IMR-90 (cell line): ENCODE measurements around the gene ARHGEF2. TPM values are rescaled to one million over a fixed set of nuclear protein-coding genes. Genes with fewer than 3 reads are reported as not detected.

Source experiments
- ATAC-seq: fragments of 200-7000 bp; cut with Tn5 transposase; 2 replicates; pipeline ENCODE4 v1.9.1; 2020; ENCODE audit warnings: low read depth, mild to moderate bottlenecking, moderate library complexity
- BruUV-seq: library from RNA; stranded (reverse); fragments of 400-500 nt; replicated peaks from 2 replicates; lab custom pipeline; 2021; lab: Mats Ljungman, UMichigan
- CTCF ChIA-PET: fragments of 300-600 bp; formaldehyde crosslinking; extraction: SDS; loops from one replicate; lab custom pipeline; 2021; ENCODE audit warnings: antibody characterized with exemption; lab: Yijun Ruan, JAX
- POLR2A ChIA-PET: fragments of 300-600 bp; sonication (Branson Sonifier 250); formaldehyde crosslinking; loops from one replicate; lab custom pipeline; 2022; ENCODE audit warnings: antibody characterized with exemption; ENCODE audit not compliant: unreplicated experiment; lab: Charles Lee
- DNase-seq: peaks from one replicate; pipeline ENCODE4 v3.0.0; 2013
- H2AFZ ChIP-seq: replicated peaks from 2 replicates; pipeline ENCODE3; 2013; ENCODE audit warnings: low read length, mild to moderate bottlenecking; ENCODE audit not compliant: poor library complexity
- H2AK5ac ChIP-seq: 2 replicates; pipeline ENCODE4 v1.6.1; 2013; ENCODE audit warnings: low read depth, low read length, inconsistent platforms
- H2AK9ac ChIP-seq: replicated peaks from 2 replicates; pipeline ENCODE3; 2013; ENCODE audit warnings: mild to moderate bottlenecking, low read depth, low read length, moderate library complexity; ENCODE audit not compliant: poor library complexity
- H2BK120ac ChIP-seq: 2 replicates; pipeline ENCODE4 v1.6.1; 2013; ENCODE audit warnings: low read depth, low read length, inconsistent platforms
- H2BK15ac ChIP-seq: 3 replicates; pipeline ENCODE4 v1.6.1; 2013; ENCODE audit warnings: low read depth, low read length, inconsistent platforms
- H2BK20ac ChIP-seq: 2 replicates; pipeline ENCODE4 v1.6.1; 2013; ENCODE audit warnings: low read depth, mild to moderate bottlenecking, inconsistent platforms, low read length, moderate library complexity
- H2BK5ac ChIP-seq: 2 replicates; pipeline ENCODE4 v1.6.1; 2013; ENCODE audit warnings: mild to moderate bottlenecking, low read depth, low read length, inconsistent platforms; ENCODE audit not compliant: poor library complexity, severe bottlenecking
- H3K14ac ChIP-seq: replicated peaks from 2 replicates; pipeline ENCODE4 v1.6.1; 2013; ENCODE audit warnings: low read depth, low read length, inconsistent platforms
- H3K18ac ChIP-seq: 2 replicates; pipeline ENCODE4 v1.6.1; 2013; ENCODE audit warnings: low read depth, low read length, control low read depth
- H3K23ac ChIP-seq: 2 replicates; pipeline ENCODE4 v1.6.1; 2013; ENCODE audit warnings: low read depth, low read length, inconsistent platforms
- H3K27ac ChIP-seq: 2 replicates; pipeline ENCODE4 v1.5.1; 2013; ENCODE audit warnings: mild to moderate bottlenecking, control low read depth, low read length; ENCODE audit not compliant: insufficient read depth
- H3K27me3 ChIP-seq: 2 replicates; pipeline ENCODE4 v1.6.1; 2013; ENCODE audit warnings: low read length; ENCODE audit not compliant: control insufficient read depth, insufficient read depth
- H3K36me3 ChIP-seq: 2 replicates; pipeline ENCODE4 v1.6.1; 2013; ENCODE audit warnings: low read length, mixed read lengths; ENCODE audit not compliant: control insufficient read depth, insufficient read depth
- H3K4ac ChIP-seq: 2 replicates; pipeline ENCODE4 v1.6.1; 2013; ENCODE audit warnings: low read depth, low read length, inconsistent platforms
- H3K4me1 ChIP-seq: 2 replicates; pipeline ENCODE4 v1.6.1; 2013; ENCODE audit warnings: low read length, mixed read lengths; ENCODE audit not compliant: control insufficient read depth, insufficient read depth
- H3K4me2 ChIP-seq: 2 replicates; pipeline ENCODE4 v1.6.1; 2013; ENCODE audit warnings: low read depth, mild to moderate bottlenecking, control low read depth, low read length, moderate library complexity
- H3K4me3 ChIP-seq: 2 replicates; pipeline ENCODE4 v1.5.1; 2013; ENCODE audit warnings: low read depth, mild to moderate bottlenecking, control low read depth, low read length, moderate library complexity; ENCODE audit not compliant: insufficient read depth
- H3K56ac ChIP-seq: 2 replicates; pipeline ENCODE4 v1.6.1; 2013; ENCODE audit warnings: low read length, inconsistent platforms; ENCODE audit not compliant: insufficient read depth; ENCODE audit errors: extremely low read depth
- H3K79me1 ChIP-seq, 2 experiments: 2 replicates each; pipeline ENCODE4 v1.6.1; 2013; ENCODE audit warnings: low read length in 2 of 2, inconsistent platforms in 1 of 2, low read depth in 1 of 2
- H3K9ac ChIP-seq: 2 replicates; pipeline ENCODE4 v1.6.1; 2013; ENCODE audit warnings: low read depth, low read length, control low read depth
- H3K9me1 ChIP-seq: 2 replicates; pipeline ENCODE4 v1.6.1; 2013; ENCODE audit warnings: low read length, inconsistent platforms; ENCODE audit not compliant: insufficient read depth
- H3K9me3 ChIP-seq: 2 replicates; pipeline ENCODE4 v1.6.1; 2013; ENCODE audit warnings: low read length; ENCODE audit not compliant: control insufficient read depth, insufficient read depth
- H4K20me1 ChIP-seq: 2 replicates; pipeline ENCODE4 v1.6.1; 2013; ENCODE audit warnings: low read length, inconsistent platforms; ENCODE audit not compliant: insufficient read depth
- H4K5ac ChIP-seq: 2 replicates; pipeline ENCODE4 v1.6.1; 2013; ENCODE audit warnings: mild to moderate bottlenecking, low read depth, low read length, control low read depth
- H4K8ac ChIP-seq, 2 experiments: 2 replicates each; pipeline ENCODE4 v1.6.1; 2013; ENCODE audit warnings: low read depth in 2 of 2, low read length in 2 of 2, control low read depth in 1 of 2, inconsistent platforms in 1 of 2
- H4K91ac ChIP-seq: 2 replicates; pipeline ENCODE4 v1.6.1; 2013; ENCODE audit warnings: low read depth, low read length, inconsistent platforms; ENCODE audit not compliant: insufficient read depth
- BHLHE40 ChIP-seq: fragments of 150-350 bp; IDR thresholded peaks from 2 replicates; pipeline ENCODE4 v1.6.1; 2016; ENCODE audit warnings: mild to moderate bottlenecking, low read depth, low read length
- CEBPB ChIP-seq: IDR thresholded peaks from 2 replicates; pipeline ENCODE4 v1.6.1; 2012; ENCODE audit warnings: low read depth, low read length, improper control_type of control experiment
- CHD1 ChIP-seq: IDR thresholded peaks from 2 replicates; pipeline ENCODE4 v1.6.1; 2012; ENCODE audit warnings: low read depth, low read length, improper control_type of control experiment
- CTCF ChIP-seq: conservative IDR thresholded peaks from 2 replicates; pipeline ENCODE4 v1.5.1; 2012; ENCODE audit warnings: mild to moderate bottlenecking, low read depth, low read length, improper control_type of control experiment
- ELK1 ChIP-seq: fragments of 150-350 bp; IDR thresholded peaks from 2 replicates; pipeline ENCODE4 v1.6.1; 2016; ENCODE audit warnings: low read depth, mild to moderate bottlenecking, low read length, moderate library complexity, borderline replicate concordance
- FOS ChIP-seq: fragments of 150-350 bp; IDR thresholded peaks from 2 replicates; pipeline ENCODE4 v1.6.1; 2016; ENCODE audit warnings: low read depth, low read length
- MAFK ChIP-seq: IDR thresholded peaks from 2 replicates; pipeline ENCODE4 v1.6.1; 2012; ENCODE audit warnings: low read depth, low read length, improper control_type of control experiment
- MAZ ChIP-seq: IDR thresholded peaks from 2 replicates; pipeline ENCODE4 v1.6.1; 2012; ENCODE audit warnings: low read depth, mild to moderate bottlenecking, low read length, improper control_type of control experiment, moderate library complexity, borderline replicate concordance
- MXI1 ChIP-seq: IDR thresholded peaks from 2 replicates; pipeline ENCODE4 v1.6.1; 2012; ENCODE audit warnings: low read depth, mild to moderate bottlenecking, low read length, moderate library complexity, borderline replicate concordance
- NFE2L2 ChIP-seq: fragments of 150-350 bp; IDR thresholded peaks from 2 replicates; pipeline ENCODE4 v1.6.1; 2016; ENCODE audit warnings: low read depth, mild to moderate bottlenecking, low read length
- POLR2A ChIP-seq: IDR thresholded peaks from 2 replicates; pipeline ENCODE4 v1.6.1; 2012; ENCODE audit warnings: mild to moderate bottlenecking, low read depth, low read length
- RAD21 ChIP-seq: IDR thresholded peaks from 2 replicates; pipeline ENCODE4 v1.6.1; 2012; ENCODE audit warnings: low read length, improper control_type of control experiment
- RCOR1 ChIP-seq: IDR thresholded peaks from 2 replicates; pipeline ENCODE4 v1.6.1; 2012; ENCODE audit warnings: mild to moderate bottlenecking, low read length, improper control_type of control experiment; ENCODE audit not compliant: insufficient replicate concordance
- RFX5 ChIP-seq: IDR thresholded peaks from 2 replicates; pipeline ENCODE4 v1.8.0; 2012; ENCODE audit warnings: low read depth, mild to moderate bottlenecking, low read length, moderate library complexity
- SMC3 ChIP-seq: fragments of 150-350 bp; IDR thresholded peaks from 2 replicates; pipeline ENCODE4 v1.6.1; 2016; ENCODE audit warnings: low read depth, mild to moderate bottlenecking, antibody characterized with exemption, low read length, moderate library complexity
- USF2 ChIP-seq: fragments of 150-350 bp; IDR thresholded peaks from 2 replicates; pipeline ENCODE4 v1.6.1; 2017; ENCODE audit warnings: mild to moderate bottlenecking, antibody characterized with exemption, low read length, low read depth
- WGBS, 2 experiments: methylation state at CpG; one replicate each; pipeline versions ENCODE4 v1.1.5 to v1.1.7; 2013; ENCODE audit warnings: missing lambda C conversion rate in 2 of 2; ENCODE audit not compliant: insufficient read length in 1 of 2; ENCODE audit errors: extremely low coverage in 2 of 2; 5-methylcytosine and 5-hydroxymethylcytosine counted together
- dilution Hi-C: fragments of 300-500 bp; cut with HindIII; formaldehyde crosslinking; loops from one replicate; pipeline ENCODE4 v1.14.3; 2018; ENCODE audit warnings: low sequenced_read_pairs; ENCODE audit not compliant: unreplicated experiment
- in situ Hi-C: fragments of 300-500 bp; cut with MboI; formaldehyde crosslinking; loops from 3 replicates; pipeline ENCODE4 v1.14.3; 2019; ENCODE audit warnings: low sequenced_read_pairs, inconsistent platforms, mixed read lengths
- intact Hi-C: fragments of 100-400 bp; cut with micrococcal nuclease; formaldehyde crosslinking; loops from 2 replicates; pipeline ENCODE4 v1.10.0; 2022
- polyA plus RNA-seq, 3 experiments: library from polyadenylated mRNA; depleted of rRNA; stranded (reverse); fragments of >200 nt; gene quantifications; 2 replicates each; pipeline ENCODE4 v1.2.3, GENCODE V29; 2012; ENCODE audit warnings: low replicate concordance in 1 of 3
- total RNA-seq: library from RNA; depleted of rRNA; stranded (reverse); fragments of >200 nt; gene quantifications from 2 replicates; pipeline ENCODE4 v1.2.3, GENCODE V29; 2012

ARHGEF2 gene
- total and polyA plus RNA-seq, 2 of the 4 experiments (the other 2 are of a cell fraction): 91.8 to 117 TPM

GRCh38 chr1:155897746-155898145, 80.6 kb downstream of the ARHGEF2 start:
- Histone ChIP-seq H2BK5ac (no peak overlapping the region), H3K14ac (no peak overlapping the region), H3K23ac (no peak overlapping the region), H4K20me1 (no peaks in the 10 kb centered on the region; the same call in 1 of the 2 replicates), H2AFZ (no peak overlapping the region), H2BK15ac (no peak overlapping the region), H3K27ac (no peak overlapping the region), H3K27me3 (no peaks in the 10 kb centered on the region), H3K4ac (no peak overlapping the region), H3K56ac (no peak overlapping the region), H4K8ac (no peak overlapping the region), H3K4me2 (no peak overlapping the region), H4K5ac (no peak overlapping the region), H3K4me1 (peaks cover 8% of the 10 kb centered on the region), H2AK9ac (no peak overlapping the region), H2BK120ac (no peak overlapping the region), H2AK5ac (no peak overlapping the region), H2BK20ac (no peak overlapping the region), H3K4me3 (no peak overlapping the region), H4K91ac (no peak overlapping the region), H3K79me1 (peaks cover 4 to 23% of the 10 kb centered on the region in 2 experiments), H3K9me3 (no peaks in the 10 kb centered on the region), H3K9me1 (no peaks in the 10 kb centered on the region), H3K18ac (no peak overlapping the region), H3K36me3 (peaks cover 43% of the 10 kb centered on the region), H3K9ac (no peak overlapping the region)
- no TSS peak for BruUV-seq
- DNase-seq (peak; percentile 4), ATAC-seq (no peak)
- ChIA-PET POLR2A (no interaction called here), CTCF (interaction anchor here (1.0 kb wide), 1 partner anchor 8 kb away, joined by 5 read pairs; no protein-coding TSS in a partner anchor)
- intact Hi-C loops: no loop called here
- WGBS, 2 experiments: no CpG with 5 or more reads among the region's 1 CpG
- dilution Hi-C loops: no loop called here
- in situ Hi-C loops: no loop called here
- no peak for TF ChIP-seq MAZ
- no peak for TF ChIP-seq ELK1
- TF ChIP-seq NFE2L2: no peak
- no peak for TF ChIP-seq CEBPB
- no peak for TF ChIP-seq RFX5
- TF ChIP-seq CHD1: no peak
- TF ChIP-seq USF2: no peak
- TF ChIP-seq MAFK: no peak
- TF ChIP-seq FOS: no peak
- no peak for TF ChIP-seq POLR2A
- TF ChIP-seq BHLHE40: no peak
- TF ChIP-seq RCOR1: no peak
- no peak for TF ChIP-seq SMC3
- TF ChIP-seq RAD21: no peak
- TF ChIP-seq MXI1: no peak
- TF ChIP-seq CTCF: no peak
